Activated CD4-positive, alpha-beta T cell treated with anti-CD3 and anti-CD28 coated beads for 36 hours (primary cell): ENCODE results near the gene OBI1. TPM values are rescaled to one million over a fixed set of nuclear protein-coding genes. Genes with fewer than 3 reads are reported as not detected.

Experiments used
- ATAC-seq: fragments of 200-7000 bp; cut with Tn5 transposase; one replicate; pipeline ENCODE4 v1.10.0; 2021; ENCODE audit warnings: mild to moderate bottlenecking, moderate library complexity
- CTCF ChIA-PET: fragments of 350-600 bp; sonication (Branson Sonifier 250); formaldehyde crosslinking; loops from one replicate; lab custom pipeline; 2021; ENCODE audit warnings: antibody characterized with exemption; lab: Charles Lee
- POLR2A ChIA-PET: fragments of 350-600 bp; sonication (Branson Sonifier 250); formaldehyde crosslinking; loops from one replicate; lab custom pipeline; 2021; ENCODE audit warnings: antibody characterized with exemption, inconsistent platforms; lab: Charles Lee
- DNase-seq: peaks from one replicate; pipeline ENCODE4 v3.0.0-alpha.2; 2020
- H3K27ac Mint-ChIP-seq: one replicate; pipeline ENCODE4 v1.8.0; 2021; ENCODE audit warnings: mixed read lengths
- H3K27me3 Mint-ChIP-seq: one replicate; pipeline ENCODE4 v1.8.0; 2021; ENCODE audit warnings: mixed read lengths
- H3K36me3 Mint-ChIP-seq: one replicate; pipeline ENCODE4 v1.8.0; 2021; ENCODE audit warnings: low read depth, mixed read lengths
- H3K4me1 Mint-ChIP-seq: one replicate; pipeline ENCODE4 v1.8.0; 2021; ENCODE audit warnings: mixed read lengths
- H3K4me3 Mint-ChIP-seq: one replicate; pipeline ENCODE4 v1.8.0; 2021; ENCODE audit warnings: mild to moderate bottlenecking, moderate library complexity, mixed read lengths
- H3K9me3 Mint-ChIP-seq: one replicate; pipeline ENCODE4 v1.8.0; 2021; ENCODE audit warnings: low read depth, mixed read lengths
- intact Hi-C, 2 experiments: fragments of 100-400 bp; cut with DNase I in 1 of 2; cut with micrococcal nuclease in 1 of 2; formaldehyde crosslinking; loops; one replicate each; pipeline versions ENCODE4 v1.14.2 to v1.15.1; 2022 to 2024; cut with DNase I, micrococcal nuclease
- total RNA-seq, 2 experiments: library from RNA; stranded (reverse); gene quantifications; one replicate each; pipeline ENCODE4 v1.2.3, GENCODE V29; 2021

OBI1 gene
- total RNA-seq, 2 experiments from 2014 or later = 20.5 to 20.6 TPM

GRCh38 chr13:78601874-78602560, 56.9 kb downstream of the OBI1 start:
- ChIA-PET POLR2A (no interaction called here), CTCF (no interaction called here)
- peaks cover 82% of the 10 kb centered on the region for H3K27me3 Mint-ChIP-seq
- ATAC-seq (no peak), DNase-seq (peak; percentile 27)
- intact Hi-C loops = loop anchor here (2.0 to 5.0 kb wide), 2 partner anchors 57 to 465 kb away; partner anchors contain the start of gene OBI1 (in 1 of the 2)
- no peak overlapping the region for H3K27ac Mint-ChIP-seq
- H3K36me3 Mint-ChIP-seq = no peaks in the 10 kb centered on the region
- H3K4me3 Mint-ChIP-seq = peak overlapping the region; percentile 67
- H3K4me1 Mint-ChIP-seq = peaks cover 33% of the 10 kb centered on the region
- peaks cover 2% of the 10 kb centered on the region for H3K9me3 Mint-ChIP-seq

- DNase-seq (peak; percentile 51), ATAC-seq (peak; percentile 8)
- peaks cover 78% of the 10 kb centered on the region for H3K27me3 Mint-ChIP-seq
- H3K27ac Mint-ChIP-seq = no peak overlapping the region
- POLR2A ChIA-PET = no interaction called here
- H3K36me3 Mint-ChIP-seq = no peaks in the 10 kb centered on the region
- CTCF ChIA-PET = no interaction called here
- H3K4me3 Mint-ChIP-seq = peak overlapping the region; percentile 43
- peaks cover 27% of the 10 kb centered on the region for H3K4me1 Mint-ChIP-seq
- peaks cover 2% of the 10 kb centered on the region for H3K9me3 Mint-ChIP-seq
- intact Hi-C loops = loop anchor here in 1 of 2 experiments (5.0 kb wide), 1 partner anchor 464 kb away; no protein-coding TSS in a partner anchor
Measured at GRCh38 chr13:78601124-78601873, 57.7 kb downstream of the OBI1 start.

GRCh38 chr13:78600280-78600883, 58.6 kb downstream of the OBI1 start:
- peaks cover 73% of the 10 kb centered on the region for H3K27me3 Mint-ChIP-seq
- no peak for DNase-seq
- peak overlapping the region; percentile 43 for H3K4me3 Mint-ChIP-seq
- no peak for ATAC-seq
- intact Hi-C loops = loop anchor here in 1 of 2 experiments (5.0 kb wide), 1 partner anchor 463 kb away; no protein-coding TSS in a partner anchor
- ChIA-PET POLR2A (no interaction called here), CTCF (interaction anchor here (0.7 kb wide), 1 partner anchor 378 kb away, joined by 3 read pairs; no protein-coding TSS in a partner anchor)
- no peak overlapping the region for H3K27ac Mint-ChIP-seq
- peaks cover 2% of the 10 kb centered on the region for H3K9me3 Mint-ChIP-seq
- H3K4me1 Mint-ChIP-seq = peaks cover 27% of the 10 kb centered on the region
- H3K36me3 Mint-ChIP-seq = no peaks in the 10 kb centered on the region

GRCh38 chr13:78599645-78600279, 59.2 kb downstream of the OBI1 start:
- Mint-ChIP-seq H3K27me3 (peaks cover 72% of the 10 kb centered on the region), H3K4me3 (no peak overlapping the region), H3K36me3 (no peaks in the 10 kb centered on the region)

GRCh38 chr13:78598966-78599644, 59.9 kb downstream of the OBI1 start:
- DNase-seq = no peak
- peaks cover 2% of the 10 kb centered on the region for H3K9me3 Mint-ChIP-seq
- CTCF ChIA-PET = no interaction called here
- H3K27me3 Mint-ChIP-seq = peaks cover 74% of the 10 kb centered on the region
- intact Hi-C loops = loop anchor here in 1 of 2 experiments (5.0 kb wide), 2 partner anchors 682 to 1743 kb away; partner anchors contain the start of genes EDNRB and SPRY2
- no peak overlapping the region for H3K4me3 Mint-ChIP-seq
- peaks cover 23% of the 10 kb centered on the region for H3K4me1 Mint-ChIP-seq
- H3K27ac Mint-ChIP-seq = no peak overlapping the region
- H3K36me3 Mint-ChIP-seq = no peaks in the 10 kb centered on the region
- no peak for ATAC-seq
- POLR2A ChIA-PET = no interaction called here

More at GRCh38 chr13:78599645-78600279, 59.2 kb downstream of the OBI1 start:
- ChIA-PET CTCF (interaction anchor here (0.7 kb wide), 1 partner anchor 378 kb away, joined by 3 read pairs; no protein-coding TSS in a partner anchor), POLR2A (no interaction called here)
- Mint-ChIP-seq H3K27ac (no peak overlapping the region), H3K9me3 (peaks cover 2% of the 10 kb centered on the region), H3K4me1 (peaks cover 25% of the 10 kb centered on the region)
- ATAC-seq = no peak
- intact Hi-C loops = loop anchor here in 1 of 2 experiments (5.0 kb wide), 3 partner anchors 462 to 1743 kb away; partner anchors contain the start of genes EDNRB and SPRY2
- no peak for DNase-seq

GRCh38 chr13:78598116-78598781, 60.7 kb downstream of the OBI1 start:
- no peak overlapping the region for H3K4me3 Mint-ChIP-seq
- POLR2A ChIA-PET = no interaction called here
- no peak for ATAC-seq
- intact Hi-C loops = loop anchor here in 1 of 2 experiments (5.0 kb wide), 2 partner anchors 681 to 1744 kb away; partner anchors contain the start of genes EDNRB and SPRY2
- peaks cover 73% of the 10 kb centered on the region for H3K27me3 Mint-ChIP-seq
- DNase-seq = no peak
- H3K36me3 Mint-ChIP-seq = no peaks in the 10 kb centered on the region
- CTCF ChIA-PET = no interaction called here
- H3K9me3 Mint-ChIP-seq = peaks cover 2% of the 10 kb centered on the region
- no peak overlapping the region for H3K27ac Mint-ChIP-seq
- H3K4me1 Mint-ChIP-seq = peaks cover 16% of the 10 kb centered on the region

- ChIA-PET CTCF (no interaction called here), POLR2A (no interaction called here)
- peaks cover 2% of the 10 kb centered on the region for H3K9me3 Mint-ChIP-seq
- no peak overlapping the region for H3K4me3 Mint-ChIP-seq
- H3K27ac Mint-ChIP-seq = no peak overlapping the region
- no peaks in the 10 kb centered on the region for H3K36me3 Mint-ChIP-seq
- no peak for ATAC-seq
- H3K27me3 Mint-ChIP-seq = peaks cover 76% of the 10 kb centered on the region
- DNase-seq = no peak
- intact Hi-C loops = loop anchor here (2.0 to 5.0 kb wide), 3 partner anchors 13 to 1745 kb away; partner anchors contain the start of genes EDNRB (in 1 of the 2) and SPRY2 (in 1 of the 2)
- peaks cover 12% of the 10 kb centered on the region for H3K4me1 Mint-ChIP-seq
Measured at GRCh38 chr13:78597602-78597932, 61.4 kb downstream of the OBI1 start.

- H3K36me3 Mint-ChIP-seq = no peaks in the 10 kb centered on the region
- H3K4me3 Mint-ChIP-seq = peak overlapping the region; percentile 36
- ATAC-seq (no peak), DNase-seq (no peak)
- intact Hi-C loops = loop anchor here (2.0 to 5.0 kb wide), 3 partner anchors 14 to 1745 kb away; partner anchors contain the start of genes EDNRB (in 1 of the 2) and SPRY2 (in 1 of the 2)
- peaks cover 77% of the 10 kb centered on the region for H3K27me3 Mint-ChIP-seq
- ChIA-PET CTCF (interaction anchor here (0.7 to 0.8 kb wide), 2 partner anchors 13 to 1267 kb away, joined by 3 read pairs; no protein-coding TSS in a partner anchor), POLR2A (no interaction called here)
- H3K9me3 Mint-ChIP-seq = peaks cover 2% of the 10 kb centered on the region
- H3K27ac Mint-ChIP-seq = no peak overlapping the region
- peaks cover 8% of the 10 kb centered on the region for H3K4me1 Mint-ChIP-seq
Measured at GRCh38 chr13:78596736-78597601, 62.0 kb downstream of the OBI1 start.

- no peaks in the 10 kb centered on the region for H3K36me3 Mint-ChIP-seq
- POLR2A ChIA-PET = no interaction called here
- no peak for DNase-seq
- ATAC-seq = peak; percentile 12
- H3K27me3 Mint-ChIP-seq = peaks cover 77% of the 10 kb centered on the region
- intact Hi-C loops = loop anchor here (2.0 to 5.0 kb wide), 3 partner anchors 14 to 1746 kb away; partner anchors contain the start of genes EDNRB (in 1 of the 2) and SPRY2 (in 1 of the 2)
- H3K27ac Mint-ChIP-seq = no peak overlapping the region
- peaks cover 2% of the 10 kb centered on the region for H3K9me3 Mint-ChIP-seq
- CTCF ChIA-PET = interaction anchor here (0.7 to 0.8 kb wide), 2 partner anchors 12 to 1266 kb away, joined by 3 read pairs; no protein-coding TSS in a partner anchor
- H3K4me1 Mint-ChIP-seq = peaks cover 7% of the 10 kb centered on the region
- H3K4me3 Mint-ChIP-seq = peak overlapping the region; percentile 36
Measured at GRCh38 chr13:78596399-78596735, 62.6 kb downstream of the OBI1 start.
